NCI-H1092 (cell line): ENCODE data around the gene NRXN2.

Source experiments
- DNase-seq: peaks from one replicate; lab custom pipeline; 2025; lab: John Stamatoyannopoulos, UW

NRXN2 gene

DNA sequence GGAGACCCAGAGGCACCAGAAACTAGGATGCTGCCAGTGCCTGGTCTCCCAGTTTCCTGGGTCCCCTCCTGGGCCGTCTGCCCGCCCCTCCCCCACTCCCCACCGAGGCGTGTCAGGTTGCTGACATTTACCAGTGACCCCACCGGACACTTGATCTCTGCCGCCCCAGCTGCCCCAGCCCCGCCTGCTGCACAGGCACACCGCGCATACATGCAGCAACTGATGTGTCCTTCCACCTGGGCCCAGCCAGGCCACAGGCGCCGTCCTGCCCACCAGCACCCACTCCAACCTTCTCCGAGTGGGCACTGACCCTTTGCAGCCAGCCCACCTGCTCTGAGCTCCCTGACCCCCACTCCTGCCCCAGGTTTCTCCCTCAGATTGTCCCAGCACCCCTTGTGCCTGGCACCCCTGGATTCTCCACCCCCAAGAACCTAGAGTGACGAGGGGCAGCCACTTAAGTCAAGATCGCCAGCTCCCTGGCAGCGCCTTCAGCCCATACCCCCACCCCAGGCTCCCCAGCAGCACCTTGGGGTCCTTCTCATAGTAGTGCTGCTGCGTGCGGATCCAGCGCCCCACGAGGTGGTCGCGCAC, 36.2 kb upstream of the NRXN2 start:
- no peak for DNase-seq

DNA sequence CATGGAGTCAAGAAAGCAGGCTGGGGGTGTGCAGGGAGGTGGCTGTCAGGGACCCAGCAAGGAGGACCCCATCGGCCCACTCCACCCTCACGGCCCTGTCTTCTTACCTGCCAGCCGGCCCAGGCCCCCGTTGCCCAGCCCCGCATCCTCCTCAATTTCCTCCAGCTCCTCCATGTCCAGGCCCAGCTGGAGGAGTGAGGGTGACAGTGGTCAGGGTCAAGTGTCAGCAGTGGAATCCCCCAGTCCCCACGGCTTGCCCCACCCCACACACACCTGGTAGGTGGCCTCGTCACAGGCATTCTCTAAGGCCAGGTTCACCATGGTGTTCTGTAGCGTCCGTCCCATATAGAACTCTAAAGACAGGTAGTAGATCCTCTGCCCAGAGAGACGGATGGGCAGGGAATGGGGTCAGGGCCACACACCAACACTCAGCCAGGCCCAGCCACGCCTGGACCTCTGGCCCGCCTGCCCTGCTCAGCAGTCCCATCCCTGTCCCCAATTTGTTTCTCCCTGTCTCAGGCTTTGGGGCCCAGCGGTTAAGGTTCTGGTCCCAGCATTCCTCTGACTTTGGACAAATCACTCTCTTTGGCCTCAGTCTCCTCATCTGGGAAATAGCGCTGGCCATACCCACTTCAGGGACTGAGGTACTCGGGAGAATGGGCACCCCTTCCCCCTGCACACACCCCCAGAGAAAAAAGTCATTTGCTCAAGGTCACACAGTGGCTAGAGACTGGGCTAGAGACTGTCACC, 35.5 kb upstream of the NRXN2 start:
- DNase-seq = no peak

DNA sequence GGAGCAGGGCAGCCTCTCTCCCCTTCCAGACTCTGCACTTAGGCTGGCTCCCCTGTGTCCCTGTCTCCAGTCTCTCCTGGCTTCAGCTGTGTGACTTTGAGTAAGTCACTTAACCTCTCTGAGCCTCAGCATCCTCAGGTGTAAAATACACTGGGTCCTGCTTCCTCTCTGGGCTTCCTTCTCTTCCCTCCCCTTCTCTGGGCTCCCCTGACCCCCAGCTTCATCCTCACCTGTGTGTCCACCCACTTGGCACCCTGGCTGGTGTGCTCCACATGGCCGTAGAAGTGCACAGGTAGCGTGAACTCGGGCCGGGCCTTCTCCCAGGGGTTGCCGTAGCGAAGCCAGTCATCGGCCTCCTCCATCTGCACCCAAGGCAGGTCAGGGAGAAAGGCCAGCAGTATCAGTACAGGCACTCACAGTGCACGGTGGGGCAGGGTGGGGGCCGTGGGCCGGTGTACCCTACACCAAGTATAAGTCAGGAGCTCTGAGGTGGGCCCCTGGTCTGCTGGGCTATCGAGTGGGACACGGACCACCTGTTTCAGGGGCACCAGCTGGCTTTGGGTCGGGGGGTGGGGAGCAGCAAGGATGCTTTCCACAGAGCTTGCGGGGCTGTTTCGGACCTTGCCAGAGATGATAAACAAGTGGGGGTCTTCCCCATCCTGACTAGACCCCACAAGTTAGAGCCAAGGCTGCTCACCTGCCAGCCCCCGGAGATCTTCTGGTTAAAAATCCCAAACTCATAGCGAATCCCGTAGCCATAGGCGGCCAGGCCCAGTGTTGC, 34.7 kb upstream of the NRXN2 start:
- no peak for DNase-seq

DNA sequence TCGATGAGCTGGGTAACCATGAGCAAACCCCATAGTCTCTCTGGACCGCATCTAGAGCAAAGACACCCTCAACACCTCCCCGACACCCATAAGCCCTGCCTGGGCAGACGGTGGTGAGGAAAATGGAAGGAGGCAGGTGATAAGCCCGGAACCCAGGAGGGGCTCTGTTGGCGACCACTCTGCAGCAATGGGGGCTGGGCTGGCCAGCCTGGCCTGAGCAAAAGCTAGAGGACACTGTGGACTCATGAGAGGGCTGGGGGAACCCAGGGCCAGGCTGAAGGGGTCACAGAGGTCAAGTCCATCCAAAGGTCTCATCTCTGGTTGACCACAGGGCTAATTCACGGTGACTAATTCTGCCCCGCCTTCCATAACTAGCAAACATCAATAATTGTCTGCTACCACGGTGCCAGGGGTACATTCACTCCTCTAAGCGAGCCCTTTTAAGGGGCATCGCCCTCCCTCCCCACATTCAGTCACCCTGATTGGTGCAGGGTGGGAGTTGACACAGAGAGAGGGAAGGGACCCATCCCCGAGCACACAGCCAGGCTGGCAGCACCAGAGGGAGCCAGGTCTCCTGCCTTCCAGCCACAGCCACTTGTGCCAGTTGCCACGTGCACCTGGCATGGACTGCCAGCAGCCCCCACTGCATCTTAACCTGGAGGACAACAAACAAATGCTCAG, 32.8 kb upstream of the NRXN2 start:
- no peak for DNase-seq

DNA sequence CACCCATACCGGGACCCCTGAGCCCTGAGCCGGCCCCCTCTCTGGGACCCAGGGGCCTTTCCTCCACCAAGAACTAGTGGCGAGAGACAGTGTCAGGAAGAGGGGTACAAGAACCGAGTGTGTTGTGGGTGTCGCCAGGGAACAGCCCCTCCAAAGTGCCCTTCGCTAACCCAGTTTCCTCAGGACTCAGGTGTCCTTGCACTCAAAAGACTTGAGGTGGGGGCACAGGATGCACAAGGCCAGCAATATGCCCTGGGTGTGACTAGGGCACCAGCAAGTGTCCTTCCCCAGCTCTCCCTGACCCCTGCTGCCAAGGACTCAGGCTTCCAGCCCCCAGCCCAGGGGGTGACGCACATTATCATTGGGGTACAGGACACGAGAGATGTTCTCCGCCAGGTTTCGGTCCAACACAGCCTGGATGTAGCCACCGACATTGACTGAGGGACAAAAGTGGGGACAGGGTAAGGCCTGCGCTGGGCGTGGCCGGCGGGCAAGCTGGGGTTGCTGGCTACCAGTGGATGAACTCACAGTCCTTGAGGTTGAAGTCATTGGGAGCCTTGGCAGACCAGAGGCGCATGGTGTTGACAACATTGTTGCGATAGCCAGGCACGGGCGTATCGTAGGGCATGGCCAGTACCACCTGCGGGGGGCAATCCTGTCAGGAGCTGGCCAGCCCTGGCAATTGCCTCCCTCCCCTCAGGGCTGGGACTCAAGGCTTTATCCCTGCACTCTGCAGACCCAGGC, 32.1 kb upstream of the NRXN2 start:
- DNase-seq = no peak

DNA sequence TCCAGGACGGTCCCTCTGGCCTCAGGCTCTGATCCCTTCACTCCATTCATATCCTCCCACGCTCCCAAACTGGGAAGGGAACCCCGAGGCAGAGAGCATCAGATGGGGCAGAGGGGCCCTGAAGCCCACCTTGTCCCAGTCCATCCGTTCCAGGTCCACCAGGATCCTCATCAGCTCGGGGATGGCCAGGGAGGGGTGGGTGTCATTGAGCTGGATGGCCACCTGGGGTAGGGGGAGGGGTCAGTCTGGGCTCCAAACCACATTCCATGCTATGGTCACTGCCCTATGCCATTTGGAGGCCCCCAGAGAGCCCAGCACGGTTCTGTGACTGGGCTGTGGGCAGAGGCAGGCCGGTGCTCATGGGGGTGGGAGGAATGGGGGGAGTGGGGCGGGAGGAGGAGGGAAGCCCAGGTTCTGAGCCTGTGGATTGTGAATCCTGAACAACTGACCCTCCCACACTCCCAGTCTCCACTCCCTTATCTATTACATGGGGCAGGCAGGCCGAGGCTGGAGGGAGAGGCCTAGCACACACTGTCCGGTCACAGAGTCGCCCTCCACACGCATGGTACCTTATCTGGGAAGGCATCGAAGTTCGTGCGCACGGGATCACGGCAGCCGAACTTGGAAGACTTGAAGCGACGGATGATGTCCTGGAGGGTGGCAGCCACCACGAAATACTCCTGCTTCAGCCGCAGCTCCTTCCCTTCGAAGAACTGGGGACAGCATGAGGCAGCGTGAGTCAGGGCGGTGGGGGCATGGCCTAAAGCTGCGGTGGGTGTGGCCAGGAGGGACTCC, 31.3 kb upstream of the NRXN2 start:
- DNase-seq = no peak

DNA sequence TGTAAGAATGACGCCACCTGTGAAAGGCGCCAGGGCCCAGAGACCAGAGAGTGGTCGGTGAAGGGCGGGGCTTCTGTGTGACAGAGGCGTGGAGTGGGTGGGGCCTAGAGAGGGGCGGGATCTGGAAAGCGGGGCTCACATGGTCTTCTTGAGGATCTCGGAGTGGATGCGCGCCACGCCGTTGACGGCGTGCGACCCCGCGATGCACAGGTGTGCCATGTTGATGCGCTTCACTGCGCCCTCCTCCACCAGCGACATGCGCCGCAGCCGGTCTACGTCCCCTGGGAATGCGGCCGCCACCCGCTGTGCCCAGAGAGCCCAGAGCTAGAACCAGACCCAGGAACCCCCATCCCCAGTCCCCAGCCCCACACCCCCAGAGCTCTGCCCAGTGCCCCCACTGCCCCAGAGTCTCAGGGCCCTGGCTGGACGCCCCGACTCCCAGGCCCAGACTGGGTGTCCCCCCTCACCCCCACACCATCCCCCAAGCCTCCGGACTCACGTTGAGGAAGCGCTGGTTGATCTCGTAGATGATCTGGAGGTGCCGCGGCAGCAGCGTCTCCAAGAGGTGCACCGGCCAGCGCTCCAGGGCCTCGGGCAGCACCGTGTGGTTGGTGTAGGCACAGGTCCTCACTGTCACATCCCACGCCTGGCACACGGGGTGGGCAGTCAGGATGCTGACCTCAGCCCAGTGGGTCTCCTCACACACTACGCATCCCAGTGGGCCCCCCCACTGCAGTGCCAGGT, 30.6 kb upstream of the NRXN2 start:
- no peak for DNase-seq

DNA sequence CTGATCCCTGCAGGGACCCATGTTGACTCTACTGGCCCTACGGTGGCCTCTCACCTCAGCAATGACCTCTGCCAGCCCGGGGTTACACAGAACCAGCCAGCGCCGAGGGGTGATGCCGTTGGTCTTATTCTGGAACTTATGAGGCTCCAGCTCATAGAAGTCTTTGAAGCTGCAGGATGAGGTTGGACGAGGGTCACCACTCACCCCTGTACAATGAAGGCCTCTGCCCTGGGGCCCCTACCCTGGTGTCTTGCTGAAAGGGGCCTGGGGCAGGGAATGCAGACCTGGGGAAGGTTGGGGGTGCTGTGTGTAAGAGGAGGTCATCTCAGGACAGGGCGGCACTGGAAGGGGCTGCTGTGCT, 30.0 kb upstream of the NRXN2 start:
- DNase-seq = no peak

DNA sequence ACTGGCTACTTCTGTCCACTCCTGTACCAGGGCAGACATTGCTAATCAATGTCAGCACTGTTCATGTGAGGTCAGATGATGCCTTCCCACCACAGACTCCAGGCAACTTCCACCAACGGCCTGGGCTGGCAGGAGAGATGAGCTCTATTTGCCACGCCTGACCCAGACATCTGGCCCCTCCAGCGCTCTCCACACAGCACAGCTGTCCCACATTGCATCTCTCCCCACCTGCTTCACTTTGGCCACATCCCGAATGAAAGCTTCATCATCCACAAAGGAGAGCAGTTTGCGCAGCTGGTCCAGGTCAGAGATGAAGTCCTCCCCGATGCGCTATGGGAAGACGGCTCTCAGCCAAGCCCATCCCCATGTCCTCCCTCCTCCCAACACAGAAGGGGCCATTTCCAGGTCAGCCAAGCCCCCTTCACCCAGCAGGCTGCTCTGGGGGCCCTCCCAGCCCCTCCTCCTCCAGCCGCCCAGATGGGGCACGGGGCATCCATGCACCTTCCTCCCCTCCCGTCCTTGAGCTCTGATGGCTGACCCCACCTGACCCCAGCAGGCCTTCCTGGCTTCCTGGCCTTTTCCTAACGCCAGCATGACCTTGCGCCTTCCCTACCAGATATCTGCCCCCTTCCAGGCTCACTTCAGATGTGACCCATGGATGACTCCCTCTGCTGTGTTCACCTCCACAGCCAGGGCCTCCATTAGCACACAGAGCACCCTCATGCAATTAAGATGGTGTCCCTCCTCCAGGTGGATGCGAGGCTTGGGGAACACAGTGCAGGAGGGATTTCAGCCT, 29.4 kb upstream of the NRXN2 start:
- DNase-seq = no peak

DNA sequence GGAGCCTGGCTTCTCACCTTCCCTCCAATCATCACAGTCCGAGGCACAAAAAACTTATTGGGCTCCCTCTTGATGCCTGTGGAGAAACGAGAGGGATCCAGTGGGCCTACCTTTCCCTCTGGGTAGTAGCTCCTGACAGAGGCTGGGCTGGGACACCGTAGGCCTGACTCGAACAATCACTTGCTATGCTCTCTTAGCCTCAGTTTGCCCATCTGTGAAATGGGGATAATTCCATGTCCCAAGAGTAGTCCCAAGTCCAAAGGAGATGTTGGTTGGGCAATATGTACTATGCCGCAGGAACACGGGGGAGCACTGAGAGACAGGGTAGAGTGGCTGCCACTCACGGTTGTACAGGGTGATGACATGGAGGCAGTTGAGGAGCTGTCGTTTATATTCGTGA, 28.6 kb upstream of the NRXN2 start:
- no peak for DNase-seq

DNA sequence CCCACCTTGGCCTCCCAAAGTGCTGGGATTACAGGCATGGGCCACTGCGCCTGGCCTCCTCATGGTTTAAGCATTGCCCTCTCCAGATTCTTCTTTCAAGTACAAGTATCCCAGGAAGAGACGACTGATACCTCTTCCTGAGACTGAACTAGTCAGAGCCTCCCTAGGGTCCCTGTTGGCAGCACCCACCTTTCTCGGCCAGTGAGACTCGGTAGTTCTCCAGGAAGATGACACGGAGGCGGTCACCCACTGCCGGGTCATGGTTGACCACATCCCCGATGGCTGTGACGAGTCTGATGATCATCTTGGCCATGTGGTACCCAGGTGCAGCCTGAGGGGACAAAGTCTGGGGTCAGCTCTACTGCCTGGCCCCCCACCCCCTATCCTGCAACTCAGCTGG, 28.1 kb upstream of the NRXN2 start:
- no peak for DNase-seq

DNA sequence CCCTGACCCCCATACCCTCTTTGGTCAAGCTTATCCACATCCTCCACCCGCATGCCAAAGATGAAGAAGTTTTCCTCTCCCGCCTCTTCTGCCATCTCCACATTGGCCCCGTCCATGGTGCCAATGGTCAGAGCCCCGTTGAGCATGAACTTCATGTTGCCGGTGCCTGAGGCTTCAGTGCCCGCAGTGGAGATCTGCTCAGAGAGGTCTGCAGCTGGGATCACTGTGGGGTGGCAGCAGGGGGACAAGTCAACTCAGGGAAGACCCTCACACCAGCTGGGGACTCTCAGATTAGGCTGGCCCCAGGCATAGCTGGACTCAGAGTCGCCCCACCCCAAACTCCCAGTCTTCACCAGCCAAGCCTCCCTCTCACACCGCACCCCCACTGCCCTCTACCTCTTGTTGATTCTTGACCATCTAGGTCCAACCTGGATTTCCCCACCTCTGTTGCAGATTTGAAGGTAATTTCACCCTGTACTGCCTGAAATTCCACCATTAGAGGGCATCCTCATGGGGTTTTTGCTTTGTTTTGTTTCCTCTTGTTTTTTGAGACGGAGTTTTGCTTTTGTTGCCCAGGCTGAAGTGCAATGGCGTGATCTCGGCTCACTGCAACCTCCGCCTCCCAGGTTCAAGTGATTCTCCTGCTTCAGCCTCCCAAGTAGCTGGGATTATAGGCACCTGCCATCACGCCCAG, 27.5 kb upstream of the NRXN2 start:
- DNase-seq = no peak

DNA sequence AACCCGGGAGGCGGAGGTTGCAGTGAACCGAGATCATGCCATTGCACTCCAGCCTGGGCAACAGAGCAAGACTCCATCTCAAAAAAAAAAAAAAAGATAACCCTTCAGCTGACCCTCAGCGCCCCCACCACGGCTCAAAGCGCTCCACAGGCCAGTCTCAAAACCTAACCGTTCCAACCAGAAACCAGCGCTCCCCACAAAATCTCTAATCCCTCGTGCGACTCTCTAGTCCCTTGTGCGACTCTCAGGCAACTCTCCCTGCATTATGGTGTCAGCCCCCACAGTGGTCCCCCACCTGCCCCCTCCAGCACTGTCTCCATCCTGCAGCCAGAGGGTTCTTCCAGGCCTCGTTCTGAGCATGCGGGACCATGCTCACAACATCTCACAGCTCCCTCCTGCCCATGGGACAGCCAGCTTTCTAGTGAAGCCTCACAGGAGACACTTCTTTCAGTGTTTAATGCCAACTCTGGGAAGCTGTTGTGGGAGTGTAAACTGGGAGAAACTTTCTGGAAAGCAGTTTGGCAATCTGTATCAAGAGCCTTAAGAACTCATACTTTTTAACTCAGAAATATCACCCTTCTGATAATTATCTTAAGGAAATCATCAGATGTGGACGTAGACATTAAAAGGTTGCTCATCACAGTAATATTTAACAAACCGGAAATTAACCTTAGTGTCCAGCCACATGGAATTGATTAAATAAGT, 25.1 kb upstream of the NRXN2 start:
- no peak for DNase-seq

DNA sequence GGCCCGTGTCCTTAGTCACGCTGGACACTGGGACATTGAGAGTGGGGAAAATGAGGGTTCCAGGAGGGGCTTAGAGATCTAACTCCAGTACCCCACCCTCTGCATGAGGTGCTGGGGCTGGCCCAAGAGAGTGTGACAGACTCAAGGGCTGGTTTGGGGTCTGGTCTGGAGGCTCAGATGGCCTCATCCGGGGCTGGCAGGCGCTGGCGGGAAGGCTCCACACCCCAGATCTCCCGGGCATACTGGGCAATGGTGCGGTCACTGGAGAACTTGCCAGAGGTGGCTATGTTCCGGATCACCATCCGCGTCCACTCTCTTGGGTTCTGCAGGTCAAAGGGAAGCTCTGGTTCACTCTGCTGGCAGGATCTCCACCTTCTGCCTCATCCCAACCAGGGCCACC, 23.5 kb upstream of the NRXN2 start:
- DNase-seq = no peak

DNA sequence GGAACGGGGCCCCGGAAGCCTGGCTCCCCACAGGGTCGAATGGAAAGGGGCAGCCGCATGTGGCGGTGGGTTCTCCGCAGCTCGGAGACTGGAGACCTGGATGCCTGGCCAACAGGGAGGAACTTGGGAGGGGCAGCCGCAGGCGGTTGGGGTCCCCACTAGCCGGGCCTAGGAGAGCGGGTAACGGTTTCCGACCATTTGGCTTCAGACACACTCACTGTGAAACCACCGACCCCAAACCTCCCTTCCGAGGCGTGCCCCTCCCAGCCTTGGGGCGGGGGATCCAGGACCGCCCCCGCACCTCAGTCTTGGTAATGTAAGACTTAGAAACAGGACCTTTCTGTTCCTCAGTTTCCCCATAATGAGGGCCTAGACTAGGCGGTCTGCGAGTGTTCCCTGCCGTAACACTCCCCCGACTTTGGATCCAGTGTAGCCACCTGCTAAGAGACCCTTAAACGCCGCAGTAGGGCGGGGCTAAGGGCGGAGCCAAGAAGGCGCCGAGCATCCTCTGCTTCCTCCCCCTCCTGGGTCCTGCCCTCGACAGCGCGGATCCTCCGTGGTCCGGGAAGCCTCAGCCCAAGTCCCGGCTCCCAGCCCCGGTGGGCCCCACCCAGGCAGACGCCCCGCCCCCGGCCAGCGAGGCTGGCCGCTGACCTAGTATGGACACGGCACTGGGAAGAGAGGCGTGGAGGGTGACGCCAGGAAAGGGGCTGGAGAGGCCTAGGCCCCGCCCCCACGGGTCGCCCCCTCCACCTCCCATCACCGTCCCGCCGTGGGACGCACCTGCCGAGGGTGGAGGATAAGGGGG, 22.7 kb upstream of the NRXN2 start:
- DNase-seq = no peak

DNA sequence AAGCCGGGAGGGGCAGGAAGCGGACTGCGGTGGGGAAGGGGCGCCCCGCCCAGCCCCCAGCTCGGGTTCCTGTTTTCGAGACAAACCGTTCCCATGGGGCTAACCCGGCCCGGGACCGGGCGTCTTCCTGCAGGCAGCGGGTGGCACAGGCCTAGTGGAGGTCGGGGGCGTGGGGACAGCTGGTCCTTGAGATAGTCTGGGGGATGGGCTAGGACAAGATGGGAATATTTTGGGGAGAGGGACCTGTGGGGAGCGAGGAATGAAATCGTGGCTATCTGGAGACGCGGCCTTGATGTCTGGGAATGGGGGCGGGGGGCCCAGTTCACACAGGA, 22.2 kb upstream of the NRXN2 start:
- DNase-seq = no peak

DNA sequence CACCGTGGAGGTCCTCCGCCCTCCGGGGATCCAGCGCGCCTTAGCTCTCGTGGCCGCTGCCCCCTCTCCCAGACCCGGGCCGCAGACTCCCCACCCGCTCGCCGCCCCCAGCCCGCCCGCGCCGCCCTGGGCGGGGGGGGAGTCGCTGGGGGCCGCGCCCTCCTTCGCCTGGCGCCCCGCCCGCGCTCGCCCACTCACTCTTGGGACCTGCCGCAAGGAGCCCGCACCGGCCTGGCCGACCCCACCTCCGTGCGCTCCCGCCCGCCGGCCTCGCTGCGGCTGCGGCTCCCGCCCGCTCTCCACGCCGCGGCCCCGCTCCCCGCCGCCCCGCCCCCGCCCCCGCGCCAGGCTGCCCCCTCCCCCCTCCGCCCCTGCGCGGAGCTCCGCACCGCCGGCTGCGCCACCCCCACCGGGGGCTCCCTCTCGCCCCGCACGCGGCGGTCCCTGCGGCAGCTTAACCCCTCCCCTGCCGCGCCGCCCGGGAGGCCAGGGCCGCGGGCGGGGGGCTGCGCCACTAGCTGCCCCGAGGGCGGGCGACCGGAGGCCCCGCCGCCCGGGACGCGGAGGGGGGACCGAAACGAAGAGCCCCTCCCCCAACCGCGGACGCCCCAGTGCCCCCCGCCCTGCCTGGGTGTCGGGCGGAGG, 21.7 kb upstream of the NRXN2 start:
- no peak for DNase-seq
